Measurements from ENCODE around the gene CELSR1.

The CELSR1 gene

DNA sequence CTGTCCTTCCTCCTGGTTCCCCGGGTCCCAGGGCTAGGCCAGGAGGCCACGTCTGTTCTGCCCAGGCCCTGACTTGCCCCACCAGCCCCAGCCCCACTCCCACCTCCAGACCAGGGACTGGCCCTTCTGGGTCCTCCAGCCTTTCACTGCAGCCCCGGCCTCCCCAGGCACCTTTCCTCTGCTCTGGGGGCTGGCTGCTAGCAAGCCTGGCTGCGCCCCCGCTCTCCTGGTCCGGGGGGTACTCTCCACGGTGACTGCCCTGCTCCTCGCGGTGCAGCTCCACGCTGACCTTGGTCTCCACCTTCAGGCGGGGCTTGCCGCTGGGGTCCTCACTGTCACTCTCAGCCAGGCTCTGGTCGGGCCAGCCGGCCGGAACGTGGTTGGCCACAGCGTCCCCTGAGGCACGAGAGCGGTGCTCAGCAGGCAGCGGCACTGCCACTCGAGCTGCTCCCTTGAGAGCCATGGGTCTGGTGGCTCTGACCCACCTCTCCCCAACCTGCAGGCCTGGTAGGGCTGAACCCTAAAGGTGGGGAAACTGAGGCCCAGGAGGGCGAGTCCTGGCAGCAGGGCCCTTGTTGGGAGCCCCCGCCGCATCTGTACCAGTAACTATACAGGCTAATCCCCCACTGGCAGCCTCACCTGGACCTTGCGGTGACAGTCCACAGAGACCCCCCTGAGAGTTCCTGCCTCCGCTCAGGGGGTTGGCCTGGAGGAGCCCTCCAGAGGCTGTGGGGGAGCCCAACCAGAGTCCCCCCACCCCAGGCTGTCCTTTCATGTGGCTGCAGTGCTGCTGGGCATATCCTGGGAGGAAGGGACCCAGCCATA, 172.9 kb downstream of the CELSR1 start:
- no peak overlapping the region for H3K4me3 ChIP-seq (ENCODE audit: low read depth, low read length)
- H3K27me3 ChIP-seq (ENCODE audit: control insufficient read depth, insufficient read depth, low read length), result no peaks in the 10 kb centered on the region
- H3K9ac ChIP-seq (ENCODE audit: low read depth, low read length), result no peak overlapping the region
- H3K4me1 ChIP-seq (ENCODE audit: control insufficient read depth, insufficient read depth, low read length), result no peaks in the 10 kb centered on the region
- no peaks in the 10 kb centered on the region for H3K9me3 ChIP-seq (ENCODE audit: control insufficient read depth, insufficient read depth, low read length)
- no peak overlapping the region for H3K27ac ChIP-seq (ENCODE audit: low read depth, low read length)
- H3K36me3 ChIP-seq (ENCODE audit: control insufficient read depth, insufficient read depth, low read length), result peaks cover 15% of the 10 kb centered on the region

DNA sequence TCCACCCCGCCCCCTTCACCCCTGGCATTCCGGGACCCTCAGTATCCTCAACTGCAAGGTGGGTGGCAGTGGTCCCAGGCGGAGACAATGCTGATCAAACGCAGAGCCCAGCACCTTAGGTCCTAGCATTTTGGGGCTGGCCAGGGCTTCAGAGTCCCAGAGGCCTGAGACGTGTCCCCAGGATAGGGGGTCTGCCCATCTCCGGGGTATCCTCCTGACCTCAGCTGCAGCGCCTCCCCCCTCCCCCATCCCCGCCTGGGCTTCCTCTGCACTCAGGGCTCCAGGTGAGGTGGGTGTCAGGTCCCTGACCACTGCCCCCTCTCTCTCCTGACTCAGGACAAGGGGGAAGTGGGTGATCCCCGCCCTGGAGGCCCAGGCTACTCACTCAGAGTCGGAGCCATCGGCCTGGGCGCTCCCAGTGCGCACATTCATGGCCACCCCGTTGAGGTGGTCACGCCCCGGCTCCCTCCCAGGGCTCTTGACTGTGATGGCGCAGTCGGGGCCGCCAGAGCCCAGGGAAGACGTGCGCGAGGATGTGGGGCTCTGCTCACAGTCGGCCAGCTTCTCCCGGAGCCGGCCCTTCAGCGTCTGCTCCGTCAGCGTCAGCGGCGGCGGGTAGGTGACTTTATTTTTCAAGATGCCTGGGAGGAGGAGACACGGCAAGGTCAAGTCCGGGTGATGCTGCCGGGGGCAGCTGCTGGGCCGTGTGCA, 173.7 kb downstream of the CELSR1 start:
- no peak overlapping the region for H3K4me3 ChIP-seq (ENCODE audit: low read depth, low read length)
- no peak overlapping the region for H3K9ac ChIP-seq (ENCODE audit: low read depth, low read length)
- H3K36me3 ChIP-seq (ENCODE audit: control insufficient read depth, insufficient read depth, low read length), result peaks cover 22% of the 10 kb centered on the region
- no peaks in the 10 kb centered on the region for H3K9me3 ChIP-seq (ENCODE audit: control insufficient read depth, insufficient read depth, low read length)
- H3K27ac ChIP-seq (ENCODE audit: low read depth, low read length), result no peak overlapping the region
- H3K4me1 ChIP-seq (ENCODE audit: control insufficient read depth, insufficient read depth, low read length), result no peaks in the 10 kb centered on the region
- no peaks in the 10 kb centered on the region for H3K27me3 ChIP-seq (ENCODE audit: control insufficient read depth, insufficient read depth, low read length)

DNA sequence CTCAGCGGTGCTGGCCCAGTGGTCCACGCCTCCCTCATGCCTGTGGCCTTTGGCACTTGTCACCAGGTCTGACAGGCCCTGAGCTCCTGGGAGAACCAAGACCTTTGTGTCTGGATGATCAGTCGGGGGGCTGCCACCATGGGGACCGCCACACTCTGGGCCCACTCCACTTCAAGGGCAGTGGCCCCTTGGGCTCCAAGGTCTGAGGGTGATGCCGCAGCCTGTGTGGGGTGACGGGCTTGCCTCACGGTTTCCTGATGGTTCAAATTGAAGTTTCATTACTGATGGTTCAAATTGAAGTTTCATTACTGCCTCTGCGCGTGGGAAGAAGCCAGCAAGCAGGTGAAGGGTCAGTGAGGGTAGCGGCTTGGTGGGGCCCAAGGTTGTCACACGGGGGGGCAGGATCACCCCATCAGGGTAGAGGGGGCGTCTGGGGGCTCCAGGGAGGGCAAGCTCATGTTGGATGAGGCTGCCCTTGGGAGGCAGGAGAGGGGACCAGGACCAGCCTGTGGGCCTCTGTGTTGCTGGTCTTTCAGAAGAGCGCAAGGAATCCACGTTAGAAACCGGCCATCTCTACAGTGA, 174.4 kb downstream of the CELSR1 start:
- H3K4me1 ChIP-seq (ENCODE audit: control insufficient read depth, insufficient read depth, low read length), result no peaks in the 10 kb centered on the region
- H3K36me3 ChIP-seq (ENCODE audit: control insufficient read depth, insufficient read depth, low read length), result peaks cover 29% of the 10 kb centered on the region
- H3K27ac ChIP-seq (ENCODE audit: low read depth, low read length), result no peak overlapping the region
- no peak overlapping the region for H3K9ac ChIP-seq (ENCODE audit: low read depth, low read length)
- H3K4me3 ChIP-seq (ENCODE audit: low read depth, low read length), result no peak overlapping the region
- no peaks in the 10 kb centered on the region for H3K27me3 ChIP-seq (ENCODE audit: control insufficient read depth, insufficient read depth, low read length)
- no peaks in the 10 kb centered on the region for H3K9me3 ChIP-seq (ENCODE audit: control insufficient read depth, insufficient read depth, low read length)

DNA sequence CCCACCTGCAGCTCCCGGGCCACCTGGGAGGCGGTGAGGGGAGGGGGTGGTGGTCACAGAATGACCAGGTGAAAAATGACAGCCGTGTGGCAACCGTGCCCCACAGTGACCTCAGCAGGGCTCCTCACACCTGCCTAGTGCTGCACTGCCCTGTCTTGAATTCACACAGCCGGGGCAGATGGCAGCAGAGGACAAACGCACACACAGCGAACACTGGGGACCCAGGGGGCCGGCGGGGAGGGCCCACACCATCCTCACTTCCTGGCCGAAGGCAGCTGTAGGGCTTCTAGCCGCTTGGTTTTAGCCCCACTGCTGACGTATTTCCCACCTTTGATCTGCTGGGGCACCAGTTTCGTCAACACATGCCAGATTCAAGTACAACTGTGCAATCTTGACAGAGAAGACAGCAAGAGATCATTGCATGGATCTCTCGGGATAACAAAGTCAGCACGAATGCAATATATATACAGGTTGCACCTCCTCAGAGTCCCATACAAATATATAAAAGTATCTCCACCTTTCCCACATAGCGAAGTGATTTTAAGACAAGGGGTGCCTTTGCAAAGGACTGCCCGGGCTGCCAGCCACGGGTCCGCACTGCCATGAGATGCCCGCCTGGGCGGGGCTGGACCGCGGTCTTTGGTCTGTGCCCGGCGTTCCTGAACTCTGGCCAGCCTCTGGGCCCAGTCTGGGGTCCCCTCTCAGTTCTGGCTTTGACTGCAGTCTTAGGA, 175.1 kb downstream of the CELSR1 start:
- Histone ChIP-seq H3K27ac (ENCODE audit: low read depth, low read length) (no peak overlapping the region), H3K9ac (ENCODE audit: low read depth, low read length) (no peak overlapping the region), H3K9me3 (ENCODE audit: control insufficient read depth, insufficient read depth, low read length) (no peaks in the 10 kb centered on the region), H3K27me3 (ENCODE audit: control insufficient read depth, insufficient read depth, low read length) (no peaks in the 10 kb centered on the region), H3K4me3 (ENCODE audit: low read depth, low read length) (no peak overlapping the region), H3K36me3 (ENCODE audit: control insufficient read depth, insufficient read depth, low read length) (peaks cover 34% of the 10 kb centered on the region), H3K4me1 (ENCODE audit: control insufficient read depth, insufficient read depth, low read length) (no peaks in the 10 kb centered on the region)

DNA sequence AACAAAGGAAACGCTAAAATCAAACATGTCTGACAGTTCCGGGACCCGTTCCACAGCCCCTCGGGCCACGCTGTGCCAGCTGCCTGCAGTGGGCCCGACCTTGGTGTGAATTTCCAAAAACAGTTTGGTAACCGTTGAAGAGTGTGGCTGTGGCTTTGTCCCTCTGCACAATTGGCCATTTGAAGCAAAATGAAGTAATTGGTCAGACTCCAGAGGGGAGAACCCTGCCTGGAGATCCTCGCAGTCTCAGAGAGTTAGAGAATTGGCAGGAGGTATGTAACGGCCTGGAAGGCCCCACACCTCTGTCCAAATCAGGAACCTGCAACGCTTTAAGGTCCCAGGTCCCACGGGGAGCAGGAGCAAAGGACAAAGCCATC, 175.6 kb downstream of the CELSR1 start:
- Histone ChIP-seq H3K9me3 (ENCODE audit: control insufficient read depth, insufficient read depth, low read length) (no peaks in the 10 kb centered on the region), H3K27me3 (ENCODE audit: control insufficient read depth, insufficient read depth, low read length) (no peaks in the 10 kb centered on the region), H3K4me1 (ENCODE audit: control insufficient read depth, insufficient read depth, low read length) (no peaks in the 10 kb centered on the region), H3K4me3 (ENCODE audit: low read depth, low read length) (no peak overlapping the region), H3K36me3 (ENCODE audit: control insufficient read depth, insufficient read depth, low read length) (peaks cover 40% of the 10 kb centered on the region), H3K9ac (ENCODE audit: low read depth, low read length) (no peak overlapping the region), H3K27ac (ENCODE audit: low read depth, low read length) (no peak overlapping the region)

DNA sequence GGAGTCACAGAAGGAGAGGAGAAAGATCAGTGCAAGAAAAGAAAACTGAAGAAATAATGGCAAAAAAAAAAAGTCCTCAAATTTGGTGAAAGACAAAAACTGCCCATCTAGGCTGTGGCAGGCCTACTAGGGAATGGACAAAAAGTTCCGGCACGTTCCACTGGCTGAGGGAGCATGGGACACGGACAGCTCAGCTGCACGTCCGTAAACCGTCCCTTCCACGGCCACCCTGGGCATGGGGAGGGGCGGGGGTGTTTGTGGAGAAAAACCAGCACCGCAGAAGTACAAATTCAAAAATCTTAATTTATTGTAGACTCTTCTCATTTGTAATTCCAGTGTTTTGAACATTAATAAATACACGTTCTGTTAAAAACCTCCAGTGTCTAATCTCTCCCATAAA, 176.5 kb downstream of the CELSR1 start:
- Histone ChIP-seq H3K27ac (ENCODE audit: low read depth, low read length) (no peak overlapping the region), H3K4me3 (ENCODE audit: low read depth, low read length) (no peak overlapping the region)

DNA sequence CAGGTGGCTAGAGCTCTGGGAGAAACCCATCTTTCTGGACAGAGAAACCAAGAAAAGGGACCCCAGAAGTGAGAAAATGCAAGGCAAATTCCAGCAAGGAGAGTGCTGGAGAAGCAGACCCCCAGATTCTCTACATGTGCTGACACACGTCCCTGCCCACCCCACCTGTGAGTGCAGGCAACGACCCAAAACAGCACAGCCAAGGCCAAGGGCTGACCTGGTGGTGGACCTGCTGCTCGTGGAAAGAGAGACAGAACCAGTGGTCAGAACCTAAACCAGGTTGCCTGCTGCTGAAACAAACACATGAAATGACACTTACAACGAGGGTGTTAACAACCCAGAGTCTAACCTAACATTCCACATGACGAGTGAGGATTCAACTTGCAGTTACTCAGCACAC, 177.3 kb downstream of the CELSR1 start:
- Histone ChIP-seq H3K36me3 (ENCODE audit: control insufficient read depth, insufficient read depth, low read length) (peaks cover 52% of the 10 kb centered on the region), H3K9me3 (ENCODE audit: control insufficient read depth, insufficient read depth, low read length) (no peaks in the 10 kb centered on the region), H3K27ac (ENCODE audit: low read depth, low read length) (no peak overlapping the region)

More for the DNA sequence above, 176.5 kb downstream of the CELSR1 start:
- Histone ChIP-seq H3K9me3 (ENCODE audit: control insufficient read depth, insufficient read depth, low read length) (no peaks in the 10 kb centered on the region), H3K36me3 (ENCODE audit: control insufficient read depth, insufficient read depth, low read length) (peaks cover 49% of the 10 kb centered on the region), H3K4me1 (ENCODE audit: control insufficient read depth, insufficient read depth, low read length) (no peaks in the 10 kb centered on the region), H3K27me3 (ENCODE audit: control insufficient read depth, insufficient read depth, low read length) (no peaks in the 10 kb centered on the region), H3K9ac (ENCODE audit: low read depth, low read length) (no peak overlapping the region)

DNA sequence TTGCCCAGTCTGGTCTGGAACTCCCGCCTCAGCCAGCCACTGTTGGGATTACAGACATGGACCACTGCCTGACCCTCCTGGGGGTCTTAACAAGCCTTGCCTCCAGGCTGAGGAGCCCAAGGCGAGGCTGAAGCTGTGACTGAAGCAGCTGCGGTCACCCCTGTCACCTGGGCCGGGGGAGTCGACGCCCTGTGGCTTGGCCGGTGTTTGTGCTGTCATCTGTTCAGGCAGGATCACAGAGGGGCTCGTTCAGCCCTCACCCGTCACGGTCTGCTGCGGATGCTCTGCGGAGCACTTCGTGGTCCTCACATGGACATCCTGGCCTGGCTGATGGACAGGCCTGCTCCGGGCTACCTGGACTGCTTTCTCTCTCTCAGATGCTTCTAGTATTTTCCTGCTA, 178.1 kb downstream of the CELSR1 start:
- H3K9me3 ChIP-seq (ENCODE audit: control insufficient read depth, insufficient read depth, low read length), result no peaks in the 10 kb centered on the region
- no peaks in the 10 kb centered on the region for H3K4me1 ChIP-seq (ENCODE audit: control insufficient read depth, insufficient read depth, low read length)
- peaks cover 53% of the 10 kb centered on the region for H3K36me3 ChIP-seq (ENCODE audit: control insufficient read depth, insufficient read depth, low read length)
- H3K27ac ChIP-seq (ENCODE audit: low read depth, low read length), result no peak overlapping the region
- H3K27me3 ChIP-seq (ENCODE audit: control insufficient read depth, insufficient read depth, low read length), result no peaks in the 10 kb centered on the region
- no peak overlapping the region for H3K4me3 ChIP-seq (ENCODE audit: low read depth, low read length)
- no peak overlapping the region for H3K9ac ChIP-seq (ENCODE audit: low read depth, low read length)

More for the DNA sequence above, 177.3 kb downstream of the CELSR1 start:
- Histone ChIP-seq H3K4me1 (ENCODE audit: control insufficient read depth, insufficient read depth, low read length) (no peaks in the 10 kb centered on the region), H3K9ac (ENCODE audit: low read depth, low read length) (no peak overlapping the region), H3K27me3 (ENCODE audit: control insufficient read depth, insufficient read depth, low read length) (no peaks in the 10 kb centered on the region), H3K4me3 (ENCODE audit: low read depth, low read length) (no peak overlapping the region)

DNA sequence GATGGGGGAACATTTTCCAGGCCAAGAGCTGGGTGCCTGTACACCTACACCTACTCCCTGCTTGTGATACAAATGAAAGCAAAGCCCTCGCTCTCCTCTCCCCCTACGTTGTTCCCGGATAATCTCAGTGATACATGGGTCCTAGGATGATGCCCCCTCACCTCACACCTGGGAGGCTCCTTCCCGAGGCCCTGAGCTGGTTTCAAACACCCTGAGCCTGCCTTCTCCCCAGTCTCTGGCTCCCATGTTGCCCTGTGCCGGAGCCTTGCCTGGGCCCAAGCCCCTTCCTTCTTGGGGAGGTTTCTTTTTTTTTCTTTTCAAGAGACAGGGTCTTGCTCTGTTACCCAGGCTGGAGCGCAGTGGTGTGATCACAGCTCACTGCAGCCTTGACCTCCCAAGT, 178.7 kb downstream of the CELSR1 start:
- no peak overlapping the region for H3K9ac ChIP-seq (ENCODE audit: low read depth, low read length)
- H3K27me3 ChIP-seq (ENCODE audit: control insufficient read depth, insufficient read depth, low read length), result no peaks in the 10 kb centered on the region
- no peak overlapping the region for H3K27ac ChIP-seq (ENCODE audit: low read depth, low read length)
- no peaks in the 10 kb centered on the region for H3K9me3 ChIP-seq (ENCODE audit: control insufficient read depth, insufficient read depth, low read length)
- H3K4me1 ChIP-seq (ENCODE audit: control insufficient read depth, insufficient read depth, low read length), result no peaks in the 10 kb centered on the region
- peaks cover 59% of the 10 kb centered on the region for H3K36me3 ChIP-seq (ENCODE audit: control insufficient read depth, insufficient read depth, low read length)
- H3K4me3 ChIP-seq (ENCODE audit: low read depth, low read length), result no peak overlapping the region

DNA sequence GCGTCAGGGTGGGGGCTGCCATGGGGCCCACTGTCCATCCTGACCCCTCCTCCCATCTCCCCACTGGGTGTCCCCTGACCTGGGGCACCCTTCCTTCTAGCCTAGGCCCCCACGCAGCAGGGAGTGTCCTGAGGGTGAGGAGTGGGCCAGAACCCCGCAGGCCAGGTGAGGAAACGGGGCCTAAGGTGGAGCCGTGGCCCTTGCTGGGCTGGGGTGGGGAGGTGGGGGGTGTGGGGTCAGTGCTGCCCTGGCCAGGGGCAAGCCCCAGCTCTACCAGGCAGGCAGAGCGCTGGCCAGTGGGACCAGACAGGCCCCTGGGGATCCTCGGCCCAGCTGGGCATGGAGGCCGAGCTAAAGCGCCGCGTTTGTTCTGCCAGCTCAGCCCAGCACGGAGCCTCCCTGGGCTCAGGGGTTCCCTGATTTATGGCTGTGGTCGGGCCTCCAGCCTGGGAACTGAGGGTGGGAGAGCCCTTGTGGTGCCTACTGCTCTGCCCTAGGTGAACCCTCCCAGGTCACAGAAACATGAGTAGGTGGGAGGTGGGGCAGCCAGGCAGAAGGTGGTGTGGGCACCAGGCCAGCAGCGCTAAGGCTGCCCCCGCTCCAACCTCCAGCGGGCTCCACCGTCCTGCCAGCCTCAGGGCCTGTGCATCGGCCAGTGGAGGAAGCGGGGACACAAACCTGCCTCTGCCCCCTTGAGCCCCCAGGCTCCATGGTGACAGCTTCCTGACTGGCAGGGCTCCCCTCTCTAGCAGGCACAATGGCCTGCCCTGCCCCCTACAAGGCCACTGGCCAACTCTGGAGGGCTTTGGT, 179.5 kb downstream of the CELSR1 start:
- Histone ChIP-seq H3K27ac (ENCODE audit: low read depth, low read length) (no peak overlapping the region), H3K9me3 (ENCODE audit: control insufficient read depth, insufficient read depth, low read length) (no peaks in the 10 kb centered on the region), H3K27me3 (ENCODE audit: control insufficient read depth, insufficient read depth, low read length) (no peaks in the 10 kb centered on the region), H3K4me1 (ENCODE audit: control insufficient read depth, insufficient read depth, low read length) (no peaks in the 10 kb centered on the region), H3K4me3 (ENCODE audit: low read depth, low read length) (no peak overlapping the region), H3K36me3 (ENCODE audit: control insufficient read depth, insufficient read depth, low read length) (peaks cover 64% of the 10 kb centered on the region), H3K9ac (ENCODE audit: low read depth, low read length) (no peak overlapping the region)

Data from HUES48 (cell line).